Endothelial cell of umbilical vein (primary cell): Measurements from ENCODE around the gene RBPJL. TPM values are rescaled to one million over a fixed set of nuclear protein-coding genes. Genes with fewer than 3 reads are reported as not detected.

ENCODE experiments used
- BruUV-seq: library from RNA; stranded (reverse); fragments of 400-500 nt; replicated peaks from 2 replicates; lab custom pipeline; 2021; lab: Mats Ljungman, UMichigan
- CTCF ChIA-PET: fragments of 300-600, 350-600 bp; sonication (Branson Sonifier 250); formaldehyde crosslinking; loops from one replicate; lab custom pipeline; 2021; ENCODE audit warnings: antibody characterized with exemption, inconsistent platforms; lab: Charles Lee
- POLR2A ChIA-PET: fragments of 300-600, 350-600 bp; sonication (Branson Sonifier 250); formaldehyde crosslinking; loops from one replicate; lab custom pipeline; 2021; ENCODE audit warnings: antibody characterized with exemption, inconsistent platforms; lab: Charles Lee
- DNase-seq: peaks from one replicate; pipeline ENCODE4 v3.0.0-alpha.2; 2011; ENCODE audit warnings: low read depth, low spot score
- FAIRE-seq: peaks from 2 replicates; lab custom pipeline; 2011; peaks lifted over from hg19 to GRCh38; lab: Jason Lieb, UNC
- H2AFZ ChIP-seq: 2 replicates; pipeline ENCODE4 v1.6.0; 2012; ENCODE audit warnings: low read depth, low read length, control low read depth, inconsistent platforms
- H3K27ac ChIP-seq: 2 replicates; pipeline ENCODE4 v1.5.1; 2011; ENCODE audit warnings: low read depth, mild to moderate bottlenecking, control low read depth, low read length, moderate library complexity; ENCODE audit not compliant: insufficient read depth
- H3K27me3 ChIP-seq, 2 experiments: 2 replicates each; pipeline versions ENCODE4 v1.6.0 to v1.6.1; 2011; ENCODE audit warnings: low read length in 2 of 2, mixed read lengths in 1 of 2; ENCODE audit not compliant: control insufficient read depth in 2 of 2, insufficient read depth in 2 of 2
- H3K36me3 ChIP-seq, 2 experiments: 2 replicates in 1 of 2; 3 replicates in 1 of 2; pipeline ENCODE4 v1.5.1; 2011; ENCODE audit warnings: low read length in 2 of 2, mild to moderate bottlenecking in 1 of 2, moderate library complexity in 1 of 2; ENCODE audit not compliant: control insufficient read depth in 2 of 2, insufficient read depth in 2 of 2; ENCODE audit errors: extremely low read depth in 1 of 2
- H3K4me1 ChIP-seq: 3 replicates; pipeline ENCODE4 v1.5.1; 2011; ENCODE audit warnings: mild to moderate bottlenecking, low read length; ENCODE audit not compliant: control insufficient read depth, insufficient read depth; ENCODE audit errors: extremely low read depth
- H3K4me2 ChIP-seq: 2 replicates; pipeline ENCODE4 v1.6.1; 2011; ENCODE audit warnings: low read length, control low read depth, mixed read lengths; ENCODE audit not compliant: insufficient read depth
- H3K4me3 ChIP-seq, 3 experiments: fragments of 200-600 bp in 1 of 3; sonication (generic), shearing (Covaris generic) in 1 of 3; replicated peaks in 1 of 3; 2 replicates each; pipeline ENCODE4 v1.5.1; 2011 to 2016; ENCODE audit warnings: control low read depth in 3 of 3, low read length in 3 of 3, mild to moderate bottlenecking in 2 of 3, inconsistent platforms in 1 of 3, low read depth in 1 of 3, moderate library complexity in 1 of 3; ENCODE audit not compliant: insufficient read depth in 1 of 3
- H3K79me2 ChIP-seq: 2 replicates; pipeline ENCODE4 v1.6.0; 2012; ENCODE audit warnings: low read length, inconsistent platforms; ENCODE audit not compliant: control insufficient read depth, insufficient read depth
- H3K9ac ChIP-seq: replicated peaks from 2 replicates; pipeline ENCODE3; 2011; ENCODE audit warnings: low read length, control low read depth; ENCODE audit not compliant: insufficient read depth; ENCODE audit errors: extremely low read depth
- H3K9me1 ChIP-seq: replicated peaks from 3 replicates; pipeline ENCODE4 v1.6.0; 2011; ENCODE audit warnings: mild to moderate bottlenecking, low read length; ENCODE audit not compliant: control insufficient read depth, insufficient read depth; ENCODE audit errors: extremely low read depth
- H3K9me3 ChIP-seq: replicated peaks from 2 replicates; pipeline ENCODE4 v1.5.1; 2012; ENCODE audit warnings: low read length, inconsistent platforms; ENCODE audit not compliant: control insufficient read depth, insufficient read depth
- H4K20me1 ChIP-seq: replicated peaks from 2 replicates; pipeline ENCODE3; 2011; ENCODE audit warnings: mild to moderate bottlenecking, low read length; ENCODE audit not compliant: control insufficient read depth, insufficient read depth; ENCODE audit errors: extremely low read depth
- EZH2 ChIP-seq: IDR thresholded peaks from 2 replicates; pipeline ENCODE4 v1.6.1; 2012; ENCODE audit warnings: borderline replicate concordance, low read depth, mild to moderate bottlenecking, moderate library complexity, low read length, inconsistent platforms; ENCODE audit not compliant: severe bottlenecking
- FOS ChIP-seq: IDR thresholded peaks from 2 replicates; pipeline ENCODE4 v1.6.1; 2011; ENCODE audit warnings: mild to moderate bottlenecking, low read length, moderate library complexity, borderline replicate concordance; ENCODE audit not compliant: insufficient read depth
- GATA2 ChIP-seq: IDR thresholded peaks from 2 replicates; pipeline ENCODE4 v1.7.0; 2011; ENCODE audit warnings: low read depth, mild to moderate bottlenecking, moderate library complexity, mixed read lengths, low read length; ENCODE audit not compliant: insufficient read length, insufficient read depth
- JUN ChIP-seq: IDR thresholded peaks from 2 replicates; pipeline ENCODE4 v1.6.1; 2011; ENCODE audit warnings: borderline replicate concordance, low read depth; ENCODE audit not compliant: insufficient read length, insufficient read depth
- MYC ChIP-seq: IDR thresholded peaks from one replicate; pipeline ENCODE4 v1.6.1; 2011; ENCODE audit warnings: mild to moderate bottlenecking, low read depth, low read length
- POLR2A ChIP-seq: IDR thresholded peaks from 2 replicates; pipeline ENCODE4 v1.6.1; 2012; ENCODE audit warnings: low read depth, mild to moderate bottlenecking, control low read depth, low read length
- POLR2AphosphoS5 ChIP-seq: IDR thresholded peaks from 2 replicates; pipeline ENCODE4 v1.6.1; 2012; ENCODE audit warnings: low read depth, mild to moderate bottlenecking, control low read depth, low read length, moderate library complexity; ENCODE audit not compliant: insufficient read depth
- dilution Hi-C: fragments of 300-500 bp; cut with MboI; formaldehyde crosslinking; loops from one replicate; pipeline ENCODE4 v1.15.0; 2019; ENCODE audit warnings: low sequenced_read_pairs; ENCODE audit not compliant: extremely low pct_ligation_motif_present
- intact Hi-C: fragments of 100-400 bp; cut with micrococcal nuclease; formaldehyde crosslinking; loops from one replicate; pipeline ENCODE4 v1.10.0; 2022
- polyA plus RNA-seq, 4 experiments: library from polyadenylated mRNA; depleted of rRNA in 3 of 4; stranded (reverse) in 3 of 4; unstranded in 1 of 4; fragments of >200 nt; gene quantifications; 2 replicates each; pipeline versions ENCODE4 v1.2.1 to v1.2.3, GENCODE V29; 2011 to 2012; ENCODE audit warnings: missing spikeins in 1 of 4
- total RNA-seq: library from RNA; stranded (reverse); gene quantifications from 2 replicates; pipeline ENCODE4 v1.2.3, GENCODE V29; 2021
- TF ChIP-seq, protein P1 (sequence below): IDR thresholded peaks from 2 replicates; pipeline ENCODE4 v1.6.1; 2011; ENCODE audit not compliant: insufficient read depth, insufficient read length
- TF ChIP-seq, protein P2 (sequence below), 2 donors: IDR thresholded peaks; 1 replicate in 1 of 2; 2 replicates in 1 of 2; pipeline ENCODE4 v1.5.1; 2011; ENCODE audit warnings: low read length in 2 of 2, mild to moderate bottlenecking in 2 of 2, moderate library complexity in 2 of 2, control low read depth in 1 of 2, inconsistent platforms in 1 of 2, low read depth in 1 of 2; ENCODE audit not compliant: insufficient read depth in 1 of 2; ENCODE audit errors: extremely low read depth in 1 of 2

Gene RBPJL
- total and polyA plus RNA-seq, 2 donors (not counting 3 experiments of a cell fraction or from before 2014, with no cell fraction given): not detected

- Histone ChIP-seq H3K4me3 (no peak overlapping the region), H3K9me3 (no peaks in the 10 kb centered on the region), H3K36me3 (no peaks in the 10 kb centered on the region), H3K9ac (no peak overlapping the region), H4K20me1 (no peaks in the 10 kb centered on the region), H3K27me3 (peaks cover 0 to 2% of the 10 kb centered on the region in 2 experiments), H2AFZ (no peak overlapping the region), H3K27ac (no peak overlapping the region), H3K4me1 (peaks cover 7% of the 10 kb centered on the region), H3K9me1 (no peaks in the 10 kb centered on the region), H3K4me2 (no peak overlapping the region), H3K79me2 (no peaks in the 10 kb centered on the region)
- TF ChIP-seq POLR2AphosphoS5 (no peak), EZH2 (no peak)
- DNase-seq (no peak), FAIRE-seq (no peak)
- ChIA-PET POLR2A (no interaction called here), CTCF (interaction anchor here (1.6 to 1.9 kb wide), 2 partner anchors 14 to 473 kb away, joined by 5 to 6 read pairs; no protein-coding TSS in a partner anchor)
- intact Hi-C loops (loop anchor here (10.0 kb wide), 1 partner anchor 413 kb away; the partner anchor contains the start of gene YWHAB), dilution Hi-C loops (no loop called here)
- no TSS peak for BruUV-seq
Measured at GRCh38 chr20:45297786-45298497, 8.7 kb upstream of the RBPJL start.

GRCh38 chr20:45299786-45300185 lies 6.9 kb upstream of the RBPJL start:
- H3K4me3 ChIP-seq: no peak overlapping the region
- DNase-seq (no peak), FAIRE-seq (no peak)
- H3K9me3 ChIP-seq: no peaks in the 10 kb centered on the region
- no peaks in the 10 kb centered on the region for H4K20me1 ChIP-seq
- ChIA-PET POLR2A (no interaction called here), CTCF (interaction anchor here (2.6 kb wide), 1 partner anchor 12 kb away, joined by 13 read pairs; no protein-coding TSS in a partner anchor)
- peaks cover 3 to 10% of the 10 kb centered on the region in 2 experiments for H3K27me3 ChIP-seq
- no peak overlapping the region for H3K4me2 ChIP-seq
- no peaks in the 10 kb centered on the region for H3K79me2 ChIP-seq
- H3K4me1 ChIP-seq: no peaks in the 10 kb centered on the region
- BruUV-seq: no TSS peak
- no peak overlapping the region for H2AFZ ChIP-seq
- no peak overlapping the region for H3K27ac ChIP-seq
- intact Hi-C loops: loop anchor here (10.0 kb wide), 1 partner anchor 415 kb away; the partner anchor contains the start of gene YWHAB
- no peak overlapping the region for H3K9ac ChIP-seq
- TF ChIP-seq POLR2A (no peak), MYC (no peak), FOS (no peak), EZH2 (no peak), JUN (no peak), GATA2 (no peak), POLR2AphosphoS5 (no peak)
- TF ChIP-seq, protein P1, sequence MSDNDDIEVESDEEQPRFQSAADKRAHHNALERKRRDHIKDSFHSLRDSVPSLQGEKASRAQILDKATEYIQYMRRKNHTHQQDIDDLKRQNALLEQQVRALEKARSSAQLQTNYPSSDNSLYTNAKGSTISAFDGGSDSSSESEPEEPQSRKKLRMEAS: no peak
- TF ChIP-seq, protein P2, sequence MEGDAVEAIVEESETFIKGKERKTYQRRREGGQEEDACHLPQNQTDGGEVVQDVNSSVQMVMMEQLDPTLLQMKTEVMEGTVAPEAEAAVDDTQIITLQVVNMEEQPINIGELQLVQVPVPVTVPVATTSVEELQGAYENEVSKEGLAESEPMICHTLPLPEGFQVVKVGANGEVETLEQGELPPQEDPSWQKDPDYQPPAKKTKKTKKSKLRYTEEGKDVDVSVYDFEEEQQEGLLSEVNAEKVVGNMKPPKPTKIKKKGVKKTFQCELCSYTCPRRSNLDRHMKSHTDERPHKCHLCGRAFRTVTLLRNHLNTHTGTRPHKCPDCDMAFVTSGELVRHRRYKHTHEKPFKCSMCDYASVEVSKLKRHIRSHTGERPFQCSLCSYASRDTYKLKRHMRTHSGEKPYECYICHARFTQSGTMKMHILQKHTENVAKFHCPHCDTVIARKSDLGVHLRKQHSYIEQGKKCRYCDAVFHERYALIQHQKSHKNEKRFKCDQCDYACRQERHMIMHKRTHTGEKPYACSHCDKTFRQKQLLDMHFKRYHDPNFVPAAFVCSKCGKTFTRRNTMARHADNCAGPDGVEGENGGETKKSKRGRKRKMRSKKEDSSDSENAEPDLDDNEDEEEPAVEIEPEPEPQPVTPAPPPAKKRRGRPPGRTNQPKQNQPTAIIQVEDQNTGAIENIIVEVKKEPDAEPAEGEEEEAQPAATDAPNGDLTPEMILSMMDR (IDR thresholded peaks at IDR 0.05; ENCODE audit: extremely low read depth in 1 of 2, insufficient read depth in 1 of 2, low read depth in 1 of 2, low read length in 2 of 2): no peak
- no peaks in the 10 kb centered on the region for H3K9me1 ChIP-seq
- dilution Hi-C loops: no loop called here
- no peaks in the 10 kb centered on the region for H3K36me3 ChIP-seq
